ENCODE data around the gene METTL16. TPM values are rescaled to one million over a fixed set of nuclear protein-coding genes. Genes with fewer than 3 reads are reported as not detected.

METTL16 gene
- total and polyA plus RNA-seq, 9 of the 15 experiments (the other 6 are each of a cell fraction or from before 2014, with no cell fraction given), result 12.1 to 30.5 (median 19.8) TPM

DNA sequence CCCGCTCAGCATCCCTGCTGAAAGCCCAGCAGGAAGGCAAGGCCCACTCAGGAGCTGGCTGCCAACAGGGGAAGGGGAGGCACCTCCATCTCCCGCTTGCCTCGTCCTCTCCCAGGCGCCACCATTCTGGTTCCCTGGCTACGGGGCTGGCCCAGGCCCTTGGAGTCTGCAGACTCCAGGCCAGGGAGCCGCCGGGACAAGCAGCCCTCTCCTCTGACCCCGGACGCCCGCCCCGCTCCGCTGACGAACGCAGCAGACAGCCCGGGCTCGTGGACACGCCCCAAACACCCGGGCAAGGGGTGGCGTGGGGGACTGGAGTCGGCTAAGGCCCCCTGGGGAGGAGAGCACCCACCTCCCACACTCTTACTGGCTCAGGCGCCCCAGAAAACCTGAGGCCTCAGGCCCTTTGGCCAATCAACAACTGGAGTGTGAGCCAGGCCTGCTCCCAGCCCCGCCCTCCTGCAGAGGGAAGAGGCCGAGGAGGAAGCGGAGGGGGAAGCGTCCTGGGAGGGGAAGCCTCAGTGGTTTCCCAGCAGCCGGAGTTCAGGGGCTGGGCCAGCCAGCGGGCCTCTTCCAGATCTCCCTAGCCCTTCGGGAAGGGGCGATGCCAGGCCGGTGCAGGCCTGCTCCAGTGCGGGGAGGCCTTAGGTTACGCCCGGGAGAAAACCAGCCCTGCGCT is 115.0 kb downstream of the METTL16 start (continued):
- TF ChIP-seq RBBP5 (IDR thresholded peaks at IDR 0.05; ENCODE audit: borderline replicate concordance, insufficient read depth, low read length, poor library complexity, severe bottlenecking) (peak; percentile 35), POLR2G (IDR thresholded peaks at IDR 0.05; ENCODE audit: low read depth, low read length) (peak; percentile 72), KLF16 (IDR thresholded peaks at IDR 0.05) (no peak), RFX1 (IDR thresholded peaks at IDR 0.05) (no peak), NEUROD1 (IDR thresholded peaks at IDR 0.05; ENCODE audit: borderline replicate concordance, low read depth, low read length, partially characterized antibody) (peak; percentile 45), FOS (IDR thresholded peaks at IDR 0.05; ENCODE audit: extremely low read depth, insufficient read length) (peak; percentile 30), RFX5 (IDR thresholded peaks at IDR 0.05; ENCODE audit: low read depth, low read length) (no peak), MAFG (tag; conservative IDR thresholded peaks at IDR 0.05) (no peak), TAF15 (IDR thresholded peaks at IDR 0.05; ENCODE audit: low read depth, low read length) (no peak), MCM7 (IDR thresholded peaks at IDR 0.05) (no peak), RNF2 (IDR thresholded peaks at IDR 0.05) (0 out of 2 replicates have a peak, but pooled peaks have one; percentile 12), ZNF77 (CRISPR knock-in tag; IDR thresholded peaks at IDR 0.05) (no peak), SRSF7 (optimal IDR thresholded peaks at IDR 0.05; ENCODE audit: low read depth, low read length) (no peak), DMBX1 (CRISPR knock-in tag; IDR thresholded peaks at IDR 0.05; ENCODE audit: borderline replicate concordance) (no peak), NRF1 (conservative IDR thresholded peaks at IDR 0.05 in 1 of 2, IDR thresholded peaks at IDR 0.05 in 1 of 2) (peak; percentile 52 to 64), SIN3A (IDR thresholded peaks at IDR 0.05; ENCODE audit: borderline replicate concordance in 2 of 2, control insufficient read depth in 1 of 2, low read depth in 2 of 2, low read length in 2 of 2) (peak in 1 of 2 experiments; percentile 40; a peak in 1 of 4 replicates), NR2C2 (CRISPR knock-in tag; IDR thresholded peaks at IDR 0.05) (0 out of 2 replicates have a peak, but pooled peaks have one; percentile 18), NR2C2 (tag; IDR thresholded peaks at IDR 0.05) (peak; percentile 72), EGR1 (conservative IDR thresholded peaks at IDR 0.05) (peak; percentile 57)
- TF ChIP-seq, protein P1, sequence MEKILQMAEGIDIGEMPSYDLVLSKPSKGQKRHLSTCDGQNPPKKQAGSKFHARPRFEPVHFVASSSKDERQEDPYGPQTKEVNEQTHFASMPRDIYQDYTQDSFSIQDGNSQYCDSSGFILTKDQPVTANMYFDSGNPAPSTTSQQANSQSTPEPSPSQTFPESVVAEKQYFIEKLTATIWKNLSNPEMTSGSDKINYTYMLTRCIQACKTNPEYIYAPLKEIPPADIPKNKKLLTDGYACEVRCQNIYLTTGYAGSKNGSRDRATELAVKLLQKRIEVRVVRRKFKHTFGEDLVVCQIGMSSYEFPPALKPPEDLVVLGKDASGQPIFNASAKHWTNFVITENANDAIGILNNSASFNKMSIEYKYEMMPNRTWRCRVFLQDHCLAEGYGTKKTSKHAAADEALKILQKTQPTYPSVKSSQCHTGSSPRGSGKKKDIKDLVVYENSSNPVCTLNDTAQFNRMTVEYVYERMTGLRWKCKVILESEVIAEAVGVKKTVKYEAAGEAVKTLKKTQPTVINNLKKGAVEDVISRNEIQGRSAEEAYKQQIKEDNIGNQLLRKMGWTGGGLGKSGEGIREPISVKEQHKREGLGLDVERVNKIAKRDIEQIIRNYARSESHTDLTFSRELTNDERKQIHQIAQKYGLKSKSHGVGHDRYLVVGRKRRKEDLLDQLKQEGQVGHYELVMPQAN (IDR thresholded peaks at IDR 0.05; ENCODE audit: borderline replicate concordance), result no peak
- TF ChIP-seq, protein P2, sequence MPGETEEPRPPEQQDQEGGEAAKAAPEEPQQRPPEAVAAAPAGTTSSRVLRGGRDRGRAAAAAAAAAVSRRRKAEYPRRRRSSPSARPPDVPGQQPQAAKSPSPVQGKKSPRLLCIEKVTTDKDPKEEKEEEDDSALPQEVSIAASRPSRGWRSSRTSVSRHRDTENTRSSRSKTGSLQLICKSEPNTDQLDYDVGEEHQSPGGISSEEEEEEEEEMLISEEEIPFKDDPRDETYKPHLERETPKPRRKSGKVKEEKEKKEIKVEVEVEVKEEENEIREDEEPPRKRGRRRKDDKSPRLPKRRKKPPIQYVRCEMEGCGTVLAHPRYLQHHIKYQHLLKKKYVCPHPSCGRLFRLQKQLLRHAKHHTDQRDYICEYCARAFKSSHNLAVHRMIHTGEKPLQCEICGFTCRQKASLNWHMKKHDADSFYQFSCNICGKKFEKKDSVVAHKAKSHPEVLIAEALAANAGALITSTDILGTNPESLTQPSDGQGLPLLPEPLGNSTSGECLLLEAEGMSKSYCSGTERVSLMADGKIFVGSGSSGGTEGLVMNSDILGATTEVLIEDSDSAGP (CRISPR knock-in tag; IDR thresholded peaks at IDR 0.05), result no peak
- TF ChIP-seq, protein P3, sequence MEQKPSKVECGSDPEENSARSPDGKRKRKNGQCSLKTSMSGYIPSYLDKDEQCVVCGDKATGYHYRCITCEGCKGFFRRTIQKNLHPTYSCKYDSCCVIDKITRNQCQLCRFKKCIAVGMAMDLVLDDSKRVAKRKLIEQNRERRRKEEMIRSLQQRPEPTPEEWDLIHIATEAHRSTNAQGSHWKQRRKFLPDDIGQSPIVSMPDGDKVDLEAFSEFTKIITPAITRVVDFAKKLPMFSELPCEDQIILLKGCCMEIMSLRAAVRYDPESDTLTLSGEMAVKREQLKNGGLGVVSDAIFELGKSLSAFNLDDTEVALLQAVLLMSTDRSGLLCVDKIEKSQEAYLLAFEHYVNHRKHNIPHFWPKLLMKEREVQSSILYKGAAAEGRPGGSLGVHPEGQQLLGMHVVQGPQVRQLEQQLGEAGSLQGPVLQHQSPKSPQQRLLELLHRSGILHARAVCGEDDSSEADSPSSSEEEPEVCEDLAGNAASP (IDR thresholded peaks at IDR 0.05), result no peak
- TF ChIP-seq, protein P4, sequence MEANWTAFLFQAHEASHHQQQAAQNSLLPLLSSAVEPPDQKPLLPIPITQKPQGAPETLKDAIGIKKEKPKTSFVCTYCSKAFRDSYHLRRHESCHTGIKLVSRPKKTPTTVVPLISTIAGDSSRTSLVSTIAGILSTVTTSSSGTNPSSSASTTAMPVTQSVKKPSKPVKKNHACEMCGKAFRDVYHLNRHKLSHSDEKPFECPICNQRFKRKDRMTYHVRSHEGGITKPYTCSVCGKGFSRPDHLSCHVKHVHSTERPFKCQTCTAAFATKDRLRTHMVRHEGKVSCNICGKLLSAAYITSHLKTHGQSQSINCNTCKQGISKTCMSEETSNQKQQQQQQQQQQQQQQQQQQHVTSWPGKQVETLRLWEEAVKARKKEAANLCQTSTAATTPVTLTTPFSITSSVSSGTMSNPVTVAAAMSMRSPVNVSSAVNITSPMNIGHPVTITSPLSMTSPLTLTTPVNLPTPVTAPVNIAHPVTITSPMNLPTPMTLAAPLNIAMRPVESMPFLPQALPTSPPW (CRISPR knock-in tag; IDR thresholded peaks at IDR 0.05), result peak; percentile 80

Data from K562 (cell line).